B cell (primary cell): ENCODE data around the gene MTFR1L.

ENCODE experiments used
- EZH2 ChIP-seq: IDR thresholded peaks from 2 replicates; pipeline ENCODE4 v1.6.1; 2012; ENCODE audit warnings: borderline replicate concordance, low read depth, mild to moderate bottlenecking, moderate library complexity, low read length; ENCODE audit not compliant: insufficient read depth, poor library complexity, severe bottlenecking
- TF ChIP-seq, protein P1 (sequence below): fragments of 200-600 bp; IDR thresholded peaks from one replicate; pipeline ENCODE4 v1.8.0; 2022; ENCODE audit warnings: antibody characterized with exemption, mild to moderate bottlenecking

DNA sequence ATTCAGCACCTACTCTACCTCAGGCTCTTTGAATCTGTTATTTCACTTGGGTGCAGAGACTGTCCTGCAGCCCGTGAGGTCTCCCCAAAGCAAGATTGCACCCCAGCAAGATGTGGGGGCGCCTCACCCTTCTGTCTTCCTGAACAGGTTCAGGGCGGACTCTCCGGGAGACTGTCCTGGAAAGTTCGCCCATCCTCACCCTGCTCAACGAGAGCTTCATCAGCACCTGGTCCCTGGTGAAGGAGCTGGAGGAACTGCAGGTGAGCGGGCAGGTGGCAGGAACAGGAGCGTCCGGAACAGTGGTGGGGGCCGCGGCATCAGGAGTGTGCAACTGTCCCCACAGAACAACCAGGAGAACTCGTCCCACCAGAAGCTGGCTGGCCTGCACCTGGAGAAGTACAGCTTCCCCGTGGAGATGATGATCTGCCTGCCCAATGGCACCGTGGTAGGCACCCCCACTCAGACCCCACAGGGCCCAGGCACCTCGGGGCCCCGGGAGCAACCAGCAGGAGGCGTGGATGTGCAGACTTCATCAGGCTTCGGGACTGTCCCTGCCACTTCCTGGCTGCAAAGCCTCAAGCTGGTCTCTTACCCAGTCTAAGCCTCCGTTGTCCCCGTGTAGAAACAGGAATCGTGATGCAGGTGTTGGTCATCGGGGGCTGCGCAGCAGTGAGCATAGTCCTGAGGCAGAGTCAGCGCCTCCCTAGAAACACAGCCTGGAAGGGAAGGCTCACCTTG is 5.9 kb upstream of the MTFR1L start:
- TF ChIP-seq, protein P1, sequence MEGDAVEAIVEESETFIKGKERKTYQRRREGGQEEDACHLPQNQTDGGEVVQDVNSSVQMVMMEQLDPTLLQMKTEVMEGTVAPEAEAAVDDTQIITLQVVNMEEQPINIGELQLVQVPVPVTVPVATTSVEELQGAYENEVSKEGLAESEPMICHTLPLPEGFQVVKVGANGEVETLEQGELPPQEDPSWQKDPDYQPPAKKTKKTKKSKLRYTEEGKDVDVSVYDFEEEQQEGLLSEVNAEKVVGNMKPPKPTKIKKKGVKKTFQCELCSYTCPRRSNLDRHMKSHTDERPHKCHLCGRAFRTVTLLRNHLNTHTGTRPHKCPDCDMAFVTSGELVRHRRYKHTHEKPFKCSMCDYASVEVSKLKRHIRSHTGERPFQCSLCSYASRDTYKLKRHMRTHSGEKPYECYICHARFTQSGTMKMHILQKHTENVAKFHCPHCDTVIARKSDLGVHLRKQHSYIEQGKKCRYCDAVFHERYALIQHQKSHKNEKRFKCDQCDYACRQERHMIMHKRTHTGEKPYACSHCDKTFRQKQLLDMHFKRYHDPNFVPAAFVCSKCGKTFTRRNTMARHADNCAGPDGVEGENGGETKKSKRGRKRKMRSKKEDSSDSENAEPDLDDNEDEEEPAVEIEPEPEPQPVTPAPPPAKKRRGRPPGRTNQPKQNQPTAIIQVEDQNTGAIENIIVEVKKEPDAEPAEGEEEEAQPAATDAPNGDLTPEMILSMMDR, result no peak
- TF ChIP-seq EZH2, result no peak
